Kidney (tissue), 14 donors: Measurements from ENCODE around the gene SLIRP. TPM values are rescaled to one million over a fixed set of nuclear protein-coding genes. Genes with fewer than 3 reads are reported as not detected.

Source experiments
- DNase-seq, 5 donors: peaks; one replicate each; pipeline ENCODE4 v3.0.0-alpha.2; 2013 to 2020
- FAIRE-seq: peaks from 2 replicates; lab custom pipeline; 2012; peaks lifted over from hg19 to GRCh38; lab: Jason Lieb, UNC
- H3K27ac ChIP-seq, 2 donors: one replicate each; pipeline ENCODE4 v1.7.0; 2013; ENCODE audit warnings: low read depth in 2 of 2, low read length in 2 of 2, inconsistent platforms in 1 of 2
- H3K27me3 ChIP-seq: one replicate; pipeline ENCODE4 v1.7.1; 2013; ENCODE audit warnings: low read length, inconsistent platforms; ENCODE audit not compliant: control insufficient read depth, insufficient read depth
- H3K36me3 ChIP-seq, 3 donors: one replicate each; pipeline versions ENCODE4 v1.7.0 to v1.7.1; 2013; ENCODE audit warnings: low read length in 3 of 3, control low read depth in 1 of 3, inconsistent platforms in 1 of 3; ENCODE audit not compliant: insufficient read depth in 3 of 3, control insufficient read depth in 2 of 3
- H3K4me1 ChIP-seq, 3 donors: one replicate each; pipeline versions ENCODE4 v1.7.0 to v1.7.1; 2013; ENCODE audit warnings: low read length in 3 of 3, inconsistent platforms in 1 of 3, low read depth in 1 of 3; ENCODE audit not compliant: control insufficient read depth in 2 of 3, insufficient read depth in 2 of 3
- H3K4me3 ChIP-seq, 3 donors: one replicate each; pipeline versions ENCODE4 v1.7.0 to v1.8.1; 2013; ENCODE audit warnings: low read length in 3 of 3, control low read depth in 1 of 3, inconsistent platforms in 1 of 3
- H3K9ac ChIP-seq, 3 donors: one replicate each; pipeline versions ENCODE4 v1.7.0 to v1.7.1; 2013; ENCODE audit warnings: low read length in 3 of 3, control low read depth in 1 of 3, inconsistent platforms in 1 of 3
- H3K9me3 ChIP-seq, 3 donors: one replicate each; pipeline versions ENCODE4 v1.7.0 to v1.7.1; 2013; ENCODE audit warnings: low read length in 3 of 3, control low read depth in 1 of 3, inconsistent platforms in 1 of 3; ENCODE audit not compliant: control insufficient read depth in 2 of 3, insufficient read depth in 1 of 3
- CTCF ChIP-seq: IDR thresholded peaks from 3 replicates; pipeline ENCODE4 v1.5.1; 2012; ENCODE audit warnings: mild to moderate bottlenecking, moderate library complexity, borderline replicate concordance; ENCODE audit not compliant: insufficient read depth; ENCODE audit errors: extremely low read depth
- intact Hi-C: fragments of 100-400 bp; cut with DNase I; formaldehyde crosslinking; loops from one replicate; pipeline ENCODE4 v1.11.1; 2022
- polyA plus RNA-seq: library from polyadenylated mRNA; stranded (reverse); fragments of 350-450 nt; fragmentation: Illumina TruSeq; extraction: RNeasy Lipid Tissue Mini Kit (QIAGEN cat#74804); gene quantifications from one replicate; pipeline ENCODE4 v1.2.3, GENCODE V29; 2014; ENCODE audit warnings: low read depth, low replicate concordance; ENCODE audit not compliant: insufficient read depth
- total RNA-seq: library from RNA; stranded (reverse); fragmentation: NEBNext Ultra II Directional; extraction: Animal tissue kit (Norgen Biotek cat#: 25700); gene quantifications from one replicate; pipeline ENCODE4 v1.2.1, GENCODE V29; 2021
- donor health status: control.
- donor health status: control.
- donor health status: control.
- donor health status: control.
- donor health status: control.
- donor health status: DM: yes; HTN: yes; CAD: no.
- donor health status: Normal renal cell carcinoma (clear cell type).

Gene SLIRP
- total and polyA plus RNA-seq, 2 donors from 2014 or later: 91.6 to 418 TPM

GRCh38 chr14:77709412-77709811 is 1.5 kb downstream of the SLIRP start:
- Histone ChIP-seq H3K9ac (peak overlapping the region in 1 of 3 donors; percentile 89), H3K27me3 (no peaks in the 10 kb centered on the region), H3K4me1 (peaks cover 8 to 23% (median 8%) of the 10 kb centered on the region in 3 donors), H3K9me3 (no peaks in the 10 kb centered on the region), H3K4me3 (peak overlapping the region in 2 of 3 donors; percentile 97 to 98), H3K27ac (no peak overlapping the region), H3K36me3 (peaks cover 2 to 21% (median 14%) of the 10 kb centered on the region in 3 donors)
- TF ChIP-seq CTCF: no peak
- FAIRE-seq: no peak
- intact Hi-C loops: no loop called here
- DNase-seq: no peak

GRCh38 chr14:77710364-77710763 is 2.5 kb downstream of the SLIRP start:
- Histone ChIP-seq H3K27me3 (no peaks in the 10 kb centered on the region), H3K36me3 (peaks cover 4 to 30% (median 14%) of the 10 kb centered on the region in 3 donors), H3K27ac (peak overlapping the region in 1 of 2 donors; percentile 38), H3K4me1 (peaks cover 8 to 23% (median 8%) of the 10 kb centered on the region in 3 donors), H3K9ac (no peak overlapping the region), H3K4me3 (peak overlapping the region in 1 of 3 donors; percentile 17), H3K9me3 (no peaks in the 10 kb centered on the region)
- intact Hi-C loops: no loop called here
- TF ChIP-seq CTCF: no peak
- no peak for DNase-seq
- no peak for FAIRE-seq

- intact Hi-C loops: no loop called here
These were observed 7.0 kb downstream of the SLIRP start for GRCh38 chr14:77714926-77715325.

More at GRCh38 chr14:77714926-77715325, 7.0 kb downstream of the SLIRP start:
- Histone ChIP-seq H3K4me3 (no peak overlapping the region), H3K9ac (no peak overlapping the region), H3K27ac (no peak overlapping the region), H3K36me3 (peaks cover 4 to 36% (median 22%) of the 10 kb centered on the region in 3 donors), H3K9me3 (no peaks in the 10 kb centered on the region), H3K27me3 (no peaks in the 10 kb centered on the region), H3K4me1 (peaks cover 0 to 8% (median 0%) of the 10 kb centered on the region in 3 donors)
- no peak for TF ChIP-seq CTCF
- DNase-seq (no peak), FAIRE-seq (no peak)
